ENCODE measurements around the gene MIEF1.

- TF ChIP-seq, protein P1, sequence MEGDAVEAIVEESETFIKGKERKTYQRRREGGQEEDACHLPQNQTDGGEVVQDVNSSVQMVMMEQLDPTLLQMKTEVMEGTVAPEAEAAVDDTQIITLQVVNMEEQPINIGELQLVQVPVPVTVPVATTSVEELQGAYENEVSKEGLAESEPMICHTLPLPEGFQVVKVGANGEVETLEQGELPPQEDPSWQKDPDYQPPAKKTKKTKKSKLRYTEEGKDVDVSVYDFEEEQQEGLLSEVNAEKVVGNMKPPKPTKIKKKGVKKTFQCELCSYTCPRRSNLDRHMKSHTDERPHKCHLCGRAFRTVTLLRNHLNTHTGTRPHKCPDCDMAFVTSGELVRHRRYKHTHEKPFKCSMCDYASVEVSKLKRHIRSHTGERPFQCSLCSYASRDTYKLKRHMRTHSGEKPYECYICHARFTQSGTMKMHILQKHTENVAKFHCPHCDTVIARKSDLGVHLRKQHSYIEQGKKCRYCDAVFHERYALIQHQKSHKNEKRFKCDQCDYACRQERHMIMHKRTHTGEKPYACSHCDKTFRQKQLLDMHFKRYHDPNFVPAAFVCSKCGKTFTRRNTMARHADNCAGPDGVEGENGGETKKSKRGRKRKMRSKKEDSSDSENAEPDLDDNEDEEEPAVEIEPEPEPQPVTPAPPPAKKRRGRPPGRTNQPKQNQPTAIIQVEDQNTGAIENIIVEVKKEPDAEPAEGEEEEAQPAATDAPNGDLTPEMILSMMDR (IDR thresholded peaks at IDR 0.05) = no peak
- no peak for TF ChIP-seq POLR2A (IDR thresholded peaks at IDR 0.05; ENCODE audit: low read depth)
- TF ChIP-seq EP300 (IDR thresholded peaks at IDR 0.05) = no peak
Observed at GRCh38 chr22:39481054-39481453, 21.0 kb upstream of the MIEF1 start.

Measured in esophagus muscularis mucosa (tissue), 4 donors.